ENCODE measurements around the gene CD4.
A peak's percentile ranks its signal among the peaks of the same experiment; 100 is the strongest.

CD4 gene

GRCh38 chr12:6780573-6780972 lies 8.8 kb upstream of the CD4 start:
- H3K27ac Mint-ChIP-seq = no peak overlapping the region
- no peaks in the 10 kb centered on the region for H3K36me3 Mint-ChIP-seq
- H3K27me3 Mint-ChIP-seq = no peaks in the 10 kb centered on the region
- H3K4me3 Mint-ChIP-seq = no peak overlapping the region
- no peaks in the 10 kb centered on the region for H3K9me3 Mint-ChIP-seq (ENCODE audit: low read depth)
- H3K4me1 Mint-ChIP-seq (ENCODE audit: low read depth) = peaks cover 35% of the 10 kb centered on the region

GRCh38 chr12:6782119-6782518 lies 7.2 kb upstream of the CD4 start:
- H3K4me3 Mint-ChIP-seq = no peak overlapping the region
- no peaks in the 10 kb centered on the region for H3K36me3 Mint-ChIP-seq
- peaks cover 38% of the 10 kb centered on the region for H3K4me1 Mint-ChIP-seq (ENCODE audit: low read depth)
- no peak overlapping the region for H3K27ac Mint-ChIP-seq
- H3K27me3 Mint-ChIP-seq = no peaks in the 10 kb centered on the region
- H3K9me3 Mint-ChIP-seq (ENCODE audit: low read depth) = no peaks in the 10 kb centered on the region

- H3K4me1 Mint-ChIP-seq (ENCODE audit: low read depth) = peaks cover 39% of the 10 kb centered on the region
- no peak overlapping the region for H3K27ac Mint-ChIP-seq
- no peaks in the 10 kb centered on the region for H3K36me3 Mint-ChIP-seq
- no peak overlapping the region for H3K4me3 Mint-ChIP-seq
- no peaks in the 10 kb centered on the region for H3K9me3 Mint-ChIP-seq (ENCODE audit: low read depth)
- no peaks in the 10 kb centered on the region for H3K27me3 Mint-ChIP-seq
Observed at GRCh38 chr12:6782850-6783566, 6.3 kb upstream of the CD4 start.

- Mint-ChIP-seq H3K27ac (no peak overlapping the region), H3K36me3 (no peaks in the 10 kb centered on the region), H3K4me1 (ENCODE audit: low read depth) (peaks cover 34% of the 10 kb centered on the region), H3K4me3 (no peak overlapping the region), H3K27me3 (no peaks in the 10 kb centered on the region), H3K9me3 (ENCODE audit: low read depth) (no peaks in the 10 kb centered on the region)
Observed at GRCh38 chr12:6783828-6784227, 5.5 kb upstream of the CD4 start.

- no peak overlapping the region for H3K4me3 Mint-ChIP-seq
- no peak overlapping the region for H3K27ac Mint-ChIP-seq
- no peaks in the 10 kb centered on the region for H3K9me3 Mint-ChIP-seq (ENCODE audit: low read depth)
- H3K36me3 Mint-ChIP-seq = no peaks in the 10 kb centered on the region
- peaks cover 33% of the 10 kb centered on the region for H3K4me1 Mint-ChIP-seq (ENCODE audit: low read depth)
- no peaks in the 10 kb centered on the region for H3K27me3 Mint-ChIP-seq
Observed at GRCh38 chr12:6784296-6784695, 5.0 kb upstream of the CD4 start.

GRCh38 chr12:6784761-6785160 lies 4.6 kb upstream of the CD4 start:
- H3K4me3 Mint-ChIP-seq = no peak overlapping the region
- no peak overlapping the region for H3K27ac Mint-ChIP-seq
- peaks cover 36% of the 10 kb centered on the region for H3K4me1 Mint-ChIP-seq (ENCODE audit: low read depth)
- no peaks in the 10 kb centered on the region for H3K27me3 Mint-ChIP-seq
- H3K9me3 Mint-ChIP-seq (ENCODE audit: low read depth) = no peaks in the 10 kb centered on the region
- no peaks in the 10 kb centered on the region for H3K36me3 Mint-ChIP-seq

- H3K4me1 Mint-ChIP-seq (ENCODE audit: low read depth) = peaks cover 33% of the 10 kb centered on the region
- no peaks in the 10 kb centered on the region for H3K36me3 Mint-ChIP-seq
- no peaks in the 10 kb centered on the region for H3K9me3 Mint-ChIP-seq (ENCODE audit: low read depth)
- H3K27me3 Mint-ChIP-seq = no peaks in the 10 kb centered on the region
- peak overlapping the region; percentile 51 for H3K27ac Mint-ChIP-seq
- H3K4me3 Mint-ChIP-seq = peak overlapping the region; percentile 30
Observed at GRCh38 chr12:6786416-6787094, 2.8 kb upstream of the CD4 start.

- no peak overlapping the region for H3K27ac Mint-ChIP-seq
- no peak overlapping the region for H3K4me3 Mint-ChIP-seq
- H3K36me3 Mint-ChIP-seq = no peaks in the 10 kb centered on the region
- no peaks in the 10 kb centered on the region for H3K9me3 Mint-ChIP-seq (ENCODE audit: low read depth)
- peaks cover 40% of the 10 kb centered on the region for H3K4me1 Mint-ChIP-seq (ENCODE audit: low read depth)
- no peaks in the 10 kb centered on the region for H3K27me3 Mint-ChIP-seq
Observed at GRCh38 chr12:6787309-6787708, 2.0 kb upstream of the CD4 start.

DNA sequence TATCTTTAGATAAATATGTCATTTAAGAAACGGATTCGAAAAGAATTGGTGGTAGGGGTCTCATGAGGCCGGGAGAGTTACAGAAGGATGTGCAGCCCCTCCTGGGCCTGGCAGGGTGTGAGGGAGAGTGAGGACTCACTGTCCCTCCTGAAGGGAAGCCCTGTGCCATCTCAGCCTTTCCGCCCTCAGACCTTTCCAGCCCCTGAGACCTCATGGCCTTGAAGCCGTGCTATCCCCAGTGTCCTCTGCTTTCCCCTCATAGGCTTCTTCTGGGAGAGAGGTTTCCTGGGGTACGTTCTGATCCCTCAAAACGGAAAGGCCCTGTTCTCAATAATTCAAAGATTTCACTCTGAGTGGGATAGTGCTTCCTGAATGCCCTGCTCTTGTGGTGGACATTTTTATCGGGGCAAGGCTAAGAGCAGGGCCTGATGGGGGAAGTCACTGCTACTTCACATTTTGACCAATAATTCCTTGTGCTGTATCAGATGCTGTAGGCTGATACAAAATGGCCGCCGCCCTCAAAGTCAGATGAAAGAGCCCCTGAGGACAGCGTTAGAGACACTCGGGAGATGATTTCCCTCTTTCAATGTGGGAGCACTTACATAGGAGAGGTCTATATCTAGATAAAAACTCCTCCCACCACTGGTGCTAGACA lies 1.3 kb downstream of the CD4 start:
- Mint-ChIP-seq H3K27me3 (no peaks in the 10 kb centered on the region), H3K9me3 (ENCODE audit: low read depth) (no peaks in the 10 kb centered on the region), H3K4me1 (ENCODE audit: low read depth) (peaks cover 51% of the 10 kb centered on the region), H3K36me3 (no peaks in the 10 kb centered on the region), H3K27ac (no peak overlapping the region), H3K4me3 (no peak overlapping the region)

DNA sequence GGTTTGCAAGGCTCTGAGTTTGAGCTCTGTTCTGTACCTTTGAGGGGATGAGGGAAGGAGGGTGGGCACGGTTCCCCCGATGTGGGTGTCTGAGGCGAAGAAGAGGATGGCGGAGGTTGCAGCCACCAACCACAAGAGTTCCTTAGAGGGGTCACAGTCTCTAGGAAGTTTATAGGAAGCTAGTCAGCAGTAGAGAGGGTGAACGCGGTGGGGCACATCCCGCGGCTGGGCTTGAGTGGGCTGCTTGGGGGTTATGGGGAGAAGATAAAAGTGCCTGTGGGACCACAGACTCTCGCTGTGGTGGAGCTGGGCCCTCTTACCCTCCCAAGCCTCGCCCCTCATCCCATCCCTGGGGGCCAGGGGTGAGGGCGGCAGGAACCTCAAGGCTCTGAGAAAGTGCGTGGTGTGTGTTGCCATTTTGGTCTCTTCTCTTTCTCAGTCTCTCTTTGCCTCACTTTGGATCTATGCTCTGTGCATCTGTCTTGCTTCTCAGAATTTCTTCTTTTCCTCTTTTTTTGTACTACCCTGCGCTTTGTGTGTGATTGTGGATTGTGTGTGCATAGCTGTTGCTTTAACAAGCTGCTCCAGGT lies 2.7 kb downstream of the CD4 start:
- Mint-ChIP-seq H3K4me3 (peak overlapping the region; percentile 54), H3K36me3 (no peaks in the 10 kb centered on the region), H3K9me3 (ENCODE audit: low read depth) (no peaks in the 10 kb centered on the region), H3K4me1 (ENCODE audit: low read depth) (peaks cover 41% of the 10 kb centered on the region), H3K27me3 (peaks cover 3% of the 10 kb centered on the region), H3K27ac (peak overlapping the region; percentile 58)

- Mint-ChIP-seq H3K27me3 (peaks cover 3% of the 10 kb centered on the region), H3K36me3 (no peaks in the 10 kb centered on the region), H3K4me1 (ENCODE audit: low read depth) (peaks cover 38% of the 10 kb centered on the region), H3K27ac (no peak overlapping the region), H3K4me3 (peak overlapping the region; percentile 54), H3K9me3 (ENCODE audit: low read depth) (no peaks in the 10 kb centered on the region)
Observed at GRCh38 chr12:6792522-6793201, 3.3 kb downstream of the CD4 start.

DNA sequence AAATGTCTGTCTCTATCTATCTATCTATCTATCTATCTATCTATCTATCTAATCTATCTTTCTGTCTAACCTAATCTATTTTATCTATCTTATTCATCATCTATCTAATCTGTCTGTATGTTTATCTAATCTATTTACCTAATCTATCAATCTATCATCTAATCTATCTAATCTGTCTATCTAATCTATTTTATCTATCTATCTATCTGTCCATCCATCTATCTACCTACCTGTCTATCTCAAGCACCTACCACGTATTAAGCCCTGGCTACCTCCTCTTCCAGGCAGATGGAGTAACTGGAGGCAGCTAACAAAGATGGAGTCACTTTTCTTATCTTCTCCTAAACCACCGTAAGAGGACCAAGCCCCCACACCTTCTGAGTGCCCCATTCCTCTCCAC lies 5.8 kb downstream of the CD4 start:
- Mint-ChIP-seq H3K9me3 (ENCODE audit: low read depth) (no peaks in the 10 kb centered on the region), H3K27ac (no peak overlapping the region), H3K36me3 (no peaks in the 10 kb centered on the region), H3K27me3 (peaks cover 4% of the 10 kb centered on the region), H3K4me1 (ENCODE audit: low read depth) (peaks cover 25% of the 10 kb centered on the region), H3K4me3 (no peak overlapping the region)

GRCh38 chr12:6796576-6796975 lies 7.2 kb downstream of the CD4 start:
- Mint-ChIP-seq H3K4me3 (no peak overlapping the region), H3K27ac (no peak overlapping the region), H3K4me1 (ENCODE audit: low read depth) (peaks cover 22% of the 10 kb centered on the region), H3K9me3 (ENCODE audit: low read depth) (no peaks in the 10 kb centered on the region), H3K36me3 (no peaks in the 10 kb centered on the region), H3K27me3 (peaks cover 4% of the 10 kb centered on the region)

GRCh38 chr12:6799147-6799546 lies 9.8 kb downstream of the CD4 start:
- Mint-ChIP-seq H3K27me3 (peaks cover 4% of the 10 kb centered on the region), H3K27ac (no peak overlapping the region), H3K4me1 (ENCODE audit: low read depth) (no peaks in the 10 kb centered on the region), H3K9me3 (ENCODE audit: low read depth) (no peaks in the 10 kb centered on the region), H3K36me3 (no peaks in the 10 kb centered on the region), H3K4me3 (no peak overlapping the region)

DNA sequence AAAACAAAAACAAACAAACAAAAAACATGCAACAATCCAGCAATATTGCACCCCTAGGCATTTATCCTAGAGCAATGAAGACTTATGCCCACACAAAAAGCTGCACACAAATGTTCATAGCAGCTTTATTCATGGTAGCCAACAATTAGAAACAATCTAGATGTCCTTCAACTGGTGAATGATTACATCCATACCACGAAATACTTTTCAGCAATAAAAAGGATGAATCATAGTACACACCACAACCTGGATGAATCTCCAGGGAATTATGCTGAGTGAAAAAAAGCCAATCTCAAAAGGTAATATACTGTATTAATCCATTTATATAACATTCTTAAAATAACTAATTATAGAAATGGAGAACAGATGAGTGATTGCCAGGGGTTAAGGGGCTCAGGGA lies 17.8 kb downstream of the CD4 start:
- Mint-ChIP-seq H3K27ac (no peak overlapping the region), H3K27me3 (no peaks in the 10 kb centered on the region), H3K36me3 (no peaks in the 10 kb centered on the region), H3K4me1 (ENCODE audit: low read depth) (no peaks in the 10 kb centered on the region), H3K9me3 (ENCODE audit: low read depth) (no peaks in the 10 kb centered on the region), H3K4me3 (no peak overlapping the region)
